ENCODE measurements around the gene MAP1LC3A. TPM values are rescaled to one million over a fixed set of nuclear protein-coding genes. Genes with fewer than 3 reads are reported as not detected.

The MAP1LC3A gene
- total RNA-seq, 1 donor from 2014 or later, result 120 TPM

DNA sequence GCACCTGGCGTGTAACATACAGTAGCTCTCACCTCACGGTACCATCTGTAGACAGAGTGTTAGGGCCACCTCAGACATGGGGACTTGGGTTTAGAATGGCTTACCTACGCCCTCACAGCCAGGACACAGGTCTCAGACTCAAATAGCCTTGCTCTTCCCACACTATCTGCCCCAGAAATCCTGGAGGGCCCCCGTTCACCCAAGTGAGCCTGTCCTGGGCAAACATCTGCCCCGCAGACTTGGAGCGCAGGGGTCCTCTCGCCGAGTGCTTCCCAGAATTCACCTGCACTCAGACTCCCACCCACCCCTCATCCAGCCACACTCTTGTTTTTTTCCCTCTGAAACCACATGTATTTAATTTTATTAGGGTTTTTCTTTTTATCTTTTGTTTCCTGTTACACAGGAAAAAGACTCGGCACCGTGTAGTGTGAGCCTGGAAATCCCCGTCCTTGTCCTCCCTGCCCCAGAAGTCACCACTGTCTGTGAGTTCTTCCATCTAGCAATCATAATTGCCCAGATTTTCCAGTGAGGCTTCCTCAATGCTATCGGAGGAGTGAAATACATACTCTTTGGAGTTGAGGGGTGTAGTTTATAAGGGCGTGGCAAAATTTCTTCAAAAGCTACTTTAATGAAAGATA lies 17.1 kb upstream of the MAP1LC3A start:
- H3K4me1 Mint-ChIP-seq (ENCODE audit: low read depth), result no peaks in the 10 kb centered on the region
- no peak overlapping the region for H3K4me3 Mint-ChIP-seq (ENCODE audit: unreplicated experiment)

GRCh38 chr20:34541917-34542316 lies 16.6 kb upstream of the MAP1LC3A start:
- DNase-seq (ENCODE audit: low spot score), result peak; percentile 28
- H3K27ac Mint-ChIP-seq (ENCODE audit: unreplicated experiment), result no peak overlapping the region
- no peaks in the 10 kb centered on the region for H3K27me3 Mint-ChIP-seq (ENCODE audit: low read depth)
- TF ChIP-seq CTCF (IDR thresholded peaks at IDR 0.05), result no peak
- H3K9me3 Mint-ChIP-seq (ENCODE audit: low read depth), result no peaks in the 10 kb centered on the region
- H3K36me3 Mint-ChIP-seq (ENCODE audit: low read depth), result peaks cover 38% of the 10 kb centered on the region
- no peaks in the 10 kb centered on the region for H3K4me1 Mint-ChIP-seq (ENCODE audit: low read depth)
- no peak overlapping the region for H3K4me3 Mint-ChIP-seq (ENCODE audit: unreplicated experiment)

More for the DNA sequence above, 17.1 kb upstream of the MAP1LC3A start:
- TF ChIP-seq CTCF (IDR thresholded peaks at IDR 0.05), result no peak
- Mint-ChIP-seq H3K9me3 (ENCODE audit: low read depth) (no peaks in the 10 kb centered on the region), H3K27ac (ENCODE audit: unreplicated experiment) (no peak overlapping the region), H3K36me3 (ENCODE audit: low read depth) (peaks cover 41% of the 10 kb centered on the region), H3K27me3 (ENCODE audit: low read depth) (no peaks in the 10 kb centered on the region)
- peak; percentile 38 for DNase-seq (ENCODE audit: low spot score)

DNA sequence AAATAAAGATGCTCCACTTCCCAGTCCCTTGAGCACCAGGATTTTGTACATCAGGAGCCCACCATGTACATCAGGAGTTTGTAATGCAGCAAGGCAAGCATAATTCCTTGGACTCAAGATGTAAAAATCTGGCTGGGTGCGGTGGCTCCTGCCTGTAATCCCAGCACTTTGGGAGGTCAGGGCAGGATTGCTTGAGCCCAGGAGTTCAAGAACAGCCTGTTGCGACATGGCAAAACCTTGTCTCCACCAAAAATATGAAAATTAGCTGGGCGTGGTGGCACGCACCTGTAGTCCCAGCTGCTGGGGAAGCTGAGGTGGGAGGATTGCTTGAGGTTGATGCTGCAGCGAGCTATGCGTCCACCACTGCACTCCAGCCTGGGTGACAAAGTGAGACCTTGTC lies 16.1 kb upstream of the MAP1LC3A start:
- no peaks in the 10 kb centered on the region for H3K27me3 Mint-ChIP-seq (ENCODE audit: low read depth)

GRCh38 chr20:34543463-34544056 lies 15.0 kb upstream of the MAP1LC3A start:
- Mint-ChIP-seq H3K4me3 (ENCODE audit: unreplicated experiment) (no peak overlapping the region), H3K27me3 (ENCODE audit: low read depth) (no peaks in the 10 kb centered on the region), H3K36me3 (ENCODE audit: low read depth) (peaks cover 31% of the 10 kb centered on the region), H3K4me1 (ENCODE audit: low read depth) (no peaks in the 10 kb centered on the region), H3K27ac (ENCODE audit: unreplicated experiment) (no peak overlapping the region), H3K9me3 (ENCODE audit: low read depth) (no peaks in the 10 kb centered on the region)
- DNase-seq (ENCODE audit: low spot score), result peak; percentile 77
- no peak for TF ChIP-seq CTCF (IDR thresholded peaks at IDR 0.05)

More for the DNA sequence above, 16.1 kb upstream of the MAP1LC3A start:
- Mint-ChIP-seq H3K4me1 (ENCODE audit: low read depth) (no peaks in the 10 kb centered on the region), H3K36me3 (ENCODE audit: low read depth) (peaks cover 33% of the 10 kb centered on the region), H3K27ac (ENCODE audit: unreplicated experiment) (no peak overlapping the region), H3K4me3 (ENCODE audit: unreplicated experiment) (no peak overlapping the region), H3K9me3 (ENCODE audit: low read depth) (no peaks in the 10 kb centered on the region)
- peak; percentile 15 for DNase-seq (ENCODE audit: low spot score)
- TF ChIP-seq CTCF (IDR thresholded peaks at IDR 0.05), result no peak

DNA sequence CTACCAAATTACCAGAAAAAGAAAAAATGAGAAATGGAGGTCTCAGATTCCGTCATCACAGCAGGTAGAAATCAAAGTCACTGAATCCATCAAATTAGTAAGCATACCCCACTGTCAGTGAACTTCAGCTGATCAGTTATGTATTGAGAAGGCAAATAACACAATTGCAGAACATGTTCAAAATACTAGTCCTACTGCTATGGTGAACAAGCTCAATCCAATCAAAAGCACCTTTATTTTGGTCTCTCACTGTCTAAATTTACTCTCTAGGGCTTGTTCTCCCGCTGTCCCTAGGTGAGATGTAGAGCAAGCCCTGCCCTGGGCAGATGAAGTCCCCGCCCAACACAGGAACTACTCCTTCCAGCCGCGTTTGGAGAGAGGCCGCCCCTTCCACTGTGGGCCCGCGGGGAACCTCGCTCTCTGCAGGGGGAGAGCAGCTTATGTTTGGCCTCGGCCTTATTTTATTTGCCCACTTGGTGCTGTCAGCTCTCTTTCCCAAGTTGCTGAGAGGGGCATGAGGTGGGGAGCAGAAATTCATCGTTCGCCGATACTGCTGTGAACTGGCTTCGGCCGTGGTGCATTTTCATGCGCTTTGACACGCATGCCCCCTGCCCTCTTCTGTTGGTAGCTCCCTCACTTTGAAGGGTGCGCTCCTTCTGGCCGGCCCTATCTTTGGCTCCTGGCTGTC lies 14.3 kb upstream of the MAP1LC3A start:
- H3K4me3 Mint-ChIP-seq (ENCODE audit: unreplicated experiment), result no peak overlapping the region
- H3K27me3 Mint-ChIP-seq (ENCODE audit: low read depth), result no peaks in the 10 kb centered on the region
- no peaks in the 10 kb centered on the region for H3K4me1 Mint-ChIP-seq (ENCODE audit: low read depth)
- no peak overlapping the region for H3K27ac Mint-ChIP-seq (ENCODE audit: unreplicated experiment)
- DNase-seq (ENCODE audit: low spot score), result peak; percentile 78
- H3K9me3 Mint-ChIP-seq (ENCODE audit: low read depth), result no peaks in the 10 kb centered on the region
- H3K36me3 Mint-ChIP-seq (ENCODE audit: low read depth), result peaks cover 24% of the 10 kb centered on the region
- no peak for TF ChIP-seq CTCF (IDR thresholded peaks at IDR 0.05)
